CD1c-positive myeloid dendritic cell (primary cell): ENCODE measurements around the gene CLSTN1.
"Not testable (repeated sequence)": the region's sequence is repeated elsewhere in the genome, so short reads cannot be mapped to it uniquely, and the experiment has no call there.

Source experiments
- DNase-seq: peaks from one replicate; pipeline ENCODE4 v3.0.0-alpha.2; 2016; ENCODE audit errors: extremely low spot score

The CLSTN1 gene

DNA sequence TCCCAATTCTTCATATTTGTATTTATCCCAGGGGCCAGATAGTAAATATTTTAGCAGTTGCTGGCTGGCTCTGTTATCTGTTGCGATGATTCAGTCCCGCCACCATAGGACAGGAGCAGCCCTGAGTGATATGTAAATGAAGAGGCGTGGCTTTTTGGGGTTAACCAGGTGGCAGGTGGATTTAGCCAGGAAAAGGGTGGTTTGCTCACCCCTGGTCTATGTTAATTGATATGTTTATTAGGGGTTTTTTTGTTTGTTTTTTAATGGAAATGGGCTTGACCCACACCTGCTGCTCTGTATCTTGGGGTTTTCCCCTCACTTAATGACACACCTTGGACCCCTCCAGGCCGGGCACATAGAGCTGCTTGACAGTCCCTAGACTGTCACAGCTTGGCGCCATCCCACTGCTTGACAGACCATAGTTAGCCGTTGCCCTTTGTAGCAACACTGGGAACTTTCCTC lies 109.5 kb downstream of the CLSTN1 start:
- no peak for DNase-seq

DNA sequence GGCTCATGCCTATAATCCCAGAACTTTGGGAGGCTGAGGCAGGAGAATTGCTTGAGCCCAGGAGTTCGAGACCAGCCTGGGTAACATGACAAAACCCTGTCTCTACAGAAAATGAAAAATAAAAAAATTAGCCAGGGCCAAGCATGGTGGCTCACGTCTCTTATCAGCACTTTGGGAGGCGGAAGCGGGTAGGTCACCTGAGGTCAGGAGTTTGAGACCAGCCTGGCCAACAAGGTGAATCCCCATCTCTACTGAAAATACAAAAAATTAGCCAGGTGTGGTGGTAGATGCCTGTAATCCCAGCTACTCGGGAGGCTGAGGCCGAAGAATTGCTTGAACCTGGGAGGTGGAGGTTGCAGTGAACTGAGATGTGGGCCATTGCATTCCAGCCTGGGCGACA lies 111.0 kb downstream of the CLSTN1 start:
- not testable (repeated sequence) for DNase-seq

DNA sequence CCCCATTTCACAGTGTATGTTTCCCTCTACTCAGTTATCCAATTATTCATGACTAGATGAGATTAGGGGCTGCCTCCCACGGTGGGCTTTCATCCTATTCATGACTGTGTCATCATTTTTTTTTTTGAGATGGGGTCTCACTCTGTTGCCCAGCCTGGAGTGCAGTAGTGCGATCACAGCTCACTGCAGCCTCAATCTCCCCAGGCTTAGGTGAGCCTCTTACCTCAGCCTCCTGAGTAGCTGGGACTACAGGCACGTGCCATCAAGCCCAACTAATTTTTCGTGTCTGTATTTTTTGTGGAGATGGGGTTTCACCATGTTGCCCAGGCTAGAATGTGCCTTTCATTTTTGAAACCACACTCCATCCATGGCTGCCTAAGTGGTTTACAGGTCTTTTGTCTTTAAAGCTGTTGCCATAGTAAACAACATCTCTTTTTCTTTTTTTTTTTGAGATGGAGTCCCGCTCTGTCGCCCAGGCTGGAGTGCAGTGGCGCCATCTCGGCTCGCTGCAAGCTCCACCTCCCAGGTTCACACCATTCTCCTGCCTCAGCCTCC lies 112.2 kb downstream of the CLSTN1 start:
- DNase-seq = no peak

DNA sequence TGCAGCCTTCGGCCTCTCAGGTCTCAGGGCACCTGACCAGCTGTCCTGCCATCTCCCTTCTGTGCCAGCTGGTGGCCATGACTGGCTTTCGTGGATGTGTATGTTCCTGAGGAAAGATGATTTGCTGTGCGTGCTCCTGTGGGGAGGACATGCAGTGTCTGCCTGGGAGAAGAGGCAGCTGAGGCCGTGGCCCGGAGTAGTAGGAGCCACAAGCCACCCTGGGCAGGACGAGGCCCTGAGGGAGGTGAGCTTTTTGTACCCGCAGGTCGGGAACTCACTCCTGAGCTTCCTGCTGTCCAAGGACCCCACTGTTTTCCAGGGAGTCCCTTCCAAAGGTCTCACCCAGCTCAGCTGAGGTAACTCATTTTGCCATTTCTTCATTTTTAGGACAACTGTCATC lies 113.7 kb downstream of the CLSTN1 start:
- DNase-seq = no peak

DNA sequence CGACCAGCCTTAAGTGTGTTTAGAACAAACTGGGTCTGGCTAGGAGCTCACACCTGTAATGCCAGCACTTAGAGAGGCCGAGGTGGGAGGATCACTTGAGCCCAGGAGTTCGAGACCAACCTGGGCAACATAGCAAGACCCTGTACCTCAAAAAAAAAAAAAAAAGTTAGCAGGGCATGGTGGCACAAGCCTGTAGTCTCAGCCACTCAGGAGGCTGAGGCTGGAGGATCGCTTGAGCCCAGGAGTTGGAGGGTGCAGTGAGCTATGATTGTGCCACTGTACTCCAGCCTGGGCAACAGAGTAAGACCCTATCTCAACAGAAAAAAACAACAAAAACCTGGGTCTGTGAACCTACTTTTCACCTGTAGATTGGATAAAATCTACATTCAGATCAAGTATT lies 117.6 kb downstream of the CLSTN1 start:
- no peak for DNase-seq

DNA sequence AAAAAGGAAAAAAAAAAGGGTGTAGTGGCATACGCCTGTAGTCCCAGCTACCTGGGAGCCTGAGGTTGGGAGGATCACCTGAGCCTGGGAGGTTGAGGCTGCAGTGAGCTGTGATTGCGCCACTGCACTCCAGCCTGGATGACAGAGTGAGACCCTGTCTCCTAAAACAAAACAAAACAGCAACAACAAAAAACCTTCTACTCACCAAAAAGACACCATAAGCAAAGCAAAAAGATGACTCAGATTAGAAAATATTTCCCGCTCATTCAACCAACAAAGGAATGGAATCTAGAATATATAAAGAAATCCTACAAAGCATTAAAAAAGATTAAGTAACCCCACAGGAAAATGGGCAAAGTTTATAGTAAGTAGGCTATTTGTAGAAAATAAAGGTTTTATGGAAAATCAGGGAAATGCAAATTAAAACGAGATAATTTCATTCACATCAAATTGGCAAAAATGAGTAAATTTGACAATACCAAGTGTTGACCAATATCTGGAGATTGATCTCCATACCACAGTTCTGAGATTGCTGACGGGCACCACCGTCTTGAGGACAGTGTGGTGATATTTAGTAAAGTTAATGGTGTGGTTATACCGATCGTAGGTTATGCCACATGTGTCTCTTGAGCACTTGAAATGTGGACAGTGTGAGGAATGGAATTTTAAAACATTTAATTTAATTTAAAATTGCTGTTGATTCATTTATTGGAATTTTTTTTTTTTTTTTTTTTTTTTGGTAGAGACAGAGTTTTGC lies 118.2 kb downstream of the CLSTN1 start:
- no peak for DNase-seq

DNA sequence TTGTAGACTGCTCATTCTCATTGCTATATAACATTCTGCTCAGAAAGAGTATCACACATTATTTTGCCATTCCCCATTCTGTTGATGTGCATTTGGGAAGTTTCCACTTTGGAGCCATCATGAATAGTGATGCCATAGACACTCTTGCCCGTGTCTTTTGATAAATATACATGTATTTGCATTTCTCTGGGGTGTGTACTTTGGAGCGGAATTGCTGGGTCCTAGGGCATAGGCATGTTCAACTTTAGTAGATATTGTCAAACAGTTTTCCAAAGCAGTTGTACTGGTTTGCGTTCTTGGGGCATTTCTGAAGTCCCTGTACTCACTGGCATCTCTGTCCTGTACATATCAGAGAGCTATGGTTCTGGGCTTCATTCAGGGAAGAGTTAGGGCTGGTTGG lies 120.1 kb downstream of the CLSTN1 start:
- no peak for DNase-seq

DNA sequence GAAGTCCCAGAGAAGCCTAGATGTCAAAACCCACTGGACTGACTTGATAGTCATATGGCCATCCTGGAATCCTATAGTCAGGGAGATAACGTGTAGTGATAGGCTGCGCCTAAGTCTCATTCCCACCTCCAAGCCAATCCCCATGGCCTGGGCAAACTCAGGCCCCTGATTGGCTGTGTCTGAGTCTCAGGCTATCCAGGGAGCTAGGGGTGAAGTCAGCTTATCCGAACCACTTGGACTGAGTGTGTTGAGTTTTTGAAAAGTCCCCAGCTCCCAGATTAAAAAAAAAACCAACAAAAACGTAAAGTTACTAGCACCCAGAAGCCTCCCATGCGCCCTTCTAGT lies 120.6 kb downstream of the CLSTN1 start:
- no peak for DNase-seq

DNA sequence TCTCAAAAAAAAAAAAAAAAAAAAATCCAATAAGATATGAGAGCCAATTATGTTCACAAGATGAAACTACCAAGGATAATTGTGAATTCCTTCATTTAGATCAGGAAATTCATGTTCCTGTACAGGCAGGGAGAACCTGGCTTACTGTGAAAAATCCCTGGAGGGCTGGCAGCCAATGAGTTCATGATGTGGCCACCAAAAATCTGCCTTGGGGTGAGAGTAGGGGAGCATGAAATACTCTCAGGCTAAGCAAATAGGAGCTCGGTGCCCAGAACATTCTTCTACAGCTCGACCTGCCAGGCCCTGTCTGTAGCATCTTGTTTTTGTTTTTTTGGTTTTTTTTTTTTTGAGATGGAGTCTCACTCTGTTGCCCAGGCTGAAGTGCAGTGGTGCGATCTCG lies 122.1 kb downstream of the CLSTN1 start:
- no peak for DNase-seq

DNA sequence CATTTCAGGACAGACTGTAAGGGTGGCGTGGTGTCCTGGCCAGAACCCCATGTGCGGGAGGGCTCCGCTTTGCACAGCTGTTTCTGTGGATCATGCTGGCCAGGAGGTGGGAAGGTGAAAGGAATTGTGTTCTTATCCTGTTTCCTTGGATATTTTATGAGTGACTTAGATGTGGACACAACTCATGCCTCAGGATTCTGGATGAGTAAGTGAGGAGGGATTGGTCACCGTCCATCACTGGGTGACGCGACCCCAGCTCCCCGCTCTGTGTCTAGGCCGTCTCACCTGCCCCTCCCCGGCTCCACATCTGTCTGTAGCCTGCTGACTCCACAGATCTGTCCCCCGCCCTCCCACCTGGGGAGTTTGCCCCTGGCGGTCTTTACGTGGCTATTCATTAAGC lies 123.4 kb downstream of the CLSTN1 start:
- DNase-seq = no peak

DNA sequence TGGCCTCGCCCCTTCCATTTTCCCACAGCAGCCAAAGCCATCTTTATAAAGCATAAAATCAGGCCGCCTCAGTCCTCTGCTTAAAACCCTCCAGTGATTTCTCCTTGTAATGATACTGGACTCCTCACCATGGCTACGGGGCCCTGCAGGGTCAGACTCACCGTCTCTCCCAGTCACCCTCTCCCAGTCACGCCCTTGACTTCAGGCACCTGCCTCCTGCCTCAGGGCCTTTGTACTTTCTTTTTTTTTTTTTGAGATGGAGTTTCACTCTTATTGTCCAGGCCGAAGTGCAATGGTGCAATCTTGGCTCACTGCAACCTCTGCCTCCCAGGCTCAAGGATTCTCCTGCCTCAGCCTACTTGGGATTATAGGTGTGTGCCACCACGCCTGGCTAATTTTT lies 124.4 kb downstream of the CLSTN1 start:
- no peak for DNase-seq

DNA sequence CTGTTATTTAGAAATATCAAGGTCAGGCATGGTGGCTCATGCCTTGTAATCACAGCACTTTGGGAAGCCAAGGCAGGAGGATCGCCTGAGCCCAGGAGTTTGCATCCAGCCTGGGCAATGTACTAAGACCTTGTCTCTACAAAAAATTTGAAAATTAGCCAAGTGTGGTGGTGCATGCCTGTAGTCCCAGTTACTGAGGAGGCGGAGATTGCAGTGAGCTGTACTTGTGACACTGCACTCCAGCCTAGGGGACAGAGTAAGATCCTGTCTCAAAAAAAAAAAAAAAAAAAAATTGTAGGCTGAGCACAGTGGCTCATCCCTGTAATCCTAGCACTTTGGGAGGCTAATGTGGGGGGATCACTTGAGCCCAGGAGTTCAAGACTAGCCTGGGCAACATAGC lies 127.0 kb downstream of the CLSTN1 start:
- DNase-seq = no peak

DNA sequence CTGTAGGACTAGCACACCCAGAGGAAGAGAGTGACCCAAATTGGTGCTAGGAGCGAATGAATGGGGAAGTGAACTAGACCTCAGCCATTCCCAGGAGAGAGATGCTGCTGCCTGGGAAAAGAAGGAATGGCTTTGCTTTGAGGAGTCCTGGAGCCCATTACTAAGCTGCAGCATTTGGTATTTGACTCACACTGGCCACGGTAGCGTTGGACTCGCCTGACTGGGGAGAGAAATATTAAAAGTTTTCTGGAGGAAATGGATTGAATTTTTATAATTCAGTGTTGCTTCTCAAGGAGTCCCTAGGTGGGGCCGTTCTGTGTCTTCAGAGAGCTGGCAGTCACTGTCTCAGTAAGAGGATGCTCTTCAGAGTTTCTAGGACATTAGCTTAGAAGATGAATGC lies 132.1 kb downstream of the CLSTN1 start:
- no peak for DNase-seq

DNA sequence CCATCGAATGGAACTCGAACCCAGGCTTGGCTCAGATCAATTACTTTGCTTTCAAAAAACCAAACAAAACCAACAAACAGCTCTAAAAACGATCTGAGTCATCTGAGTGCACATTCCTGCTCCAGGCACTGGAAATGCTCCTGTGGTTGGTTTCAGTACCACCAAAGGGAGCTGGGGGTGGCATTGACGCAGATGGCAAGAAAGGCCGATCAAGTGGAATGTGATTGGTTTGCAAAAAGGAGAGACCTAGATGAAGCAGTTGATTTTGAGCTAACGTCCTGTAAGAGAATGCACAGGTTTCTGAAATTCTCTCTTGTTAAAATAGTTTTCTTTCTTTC lies 132.7 kb downstream of the CLSTN1 start:
- no peak for DNase-seq

DNA sequence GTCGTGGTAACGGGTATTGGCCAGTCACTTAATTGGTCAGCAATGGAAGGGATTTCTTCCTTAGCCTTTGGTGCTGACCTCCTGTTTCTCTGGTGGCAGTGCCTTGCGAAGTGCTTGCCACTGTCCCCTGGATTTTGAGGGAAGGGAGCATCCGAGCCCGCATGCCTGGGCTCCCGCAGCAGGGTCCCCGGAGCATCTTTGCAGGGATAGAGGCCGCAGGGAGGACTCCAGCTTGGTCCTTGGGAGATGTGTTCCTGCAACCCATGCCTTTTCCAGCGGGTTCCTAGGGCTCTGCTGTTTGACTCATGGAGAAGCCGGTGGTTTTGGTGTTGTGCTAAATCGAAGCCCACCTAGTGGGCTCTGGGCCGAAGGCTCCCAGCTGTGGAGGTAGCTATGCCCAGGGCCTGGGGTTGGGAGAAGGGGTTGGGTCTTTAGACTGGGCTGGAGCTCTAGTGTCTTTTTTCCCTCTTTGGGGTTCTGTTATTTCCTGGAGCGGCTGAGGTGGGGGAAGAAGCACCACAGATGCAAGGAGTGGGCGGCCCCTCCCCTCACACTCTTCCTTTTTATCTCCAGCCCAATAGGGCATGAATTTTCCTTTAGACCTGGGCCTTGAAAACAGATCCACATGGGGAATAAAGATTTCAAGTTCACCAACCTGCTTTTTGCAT lies 133.2 kb downstream of the CLSTN1 start:
- DNase-seq = peak; percentile 37

DNA sequence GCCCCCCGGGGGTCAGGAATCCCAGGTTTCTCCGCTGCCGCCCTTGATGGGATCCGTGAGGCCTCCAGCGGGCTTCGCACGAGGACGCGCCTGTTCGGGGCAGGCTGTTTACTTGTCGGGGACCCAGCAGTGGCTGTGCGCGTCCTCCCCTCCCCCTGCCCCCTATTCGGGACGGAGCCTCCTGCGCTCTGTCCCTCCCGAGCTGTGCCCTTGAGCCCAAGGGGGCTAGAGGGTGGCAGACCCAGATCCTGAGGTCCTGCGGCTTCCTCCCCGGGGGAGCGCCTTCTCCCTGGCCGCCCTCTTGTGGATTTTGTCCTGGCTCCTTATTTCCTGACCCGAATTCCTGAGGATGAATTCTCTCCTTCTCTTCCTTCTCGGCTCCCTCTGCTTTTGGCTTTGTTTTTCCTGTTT lies 133.8 kb downstream of the CLSTN1 start:
- DNase-seq = no peak

DNA sequence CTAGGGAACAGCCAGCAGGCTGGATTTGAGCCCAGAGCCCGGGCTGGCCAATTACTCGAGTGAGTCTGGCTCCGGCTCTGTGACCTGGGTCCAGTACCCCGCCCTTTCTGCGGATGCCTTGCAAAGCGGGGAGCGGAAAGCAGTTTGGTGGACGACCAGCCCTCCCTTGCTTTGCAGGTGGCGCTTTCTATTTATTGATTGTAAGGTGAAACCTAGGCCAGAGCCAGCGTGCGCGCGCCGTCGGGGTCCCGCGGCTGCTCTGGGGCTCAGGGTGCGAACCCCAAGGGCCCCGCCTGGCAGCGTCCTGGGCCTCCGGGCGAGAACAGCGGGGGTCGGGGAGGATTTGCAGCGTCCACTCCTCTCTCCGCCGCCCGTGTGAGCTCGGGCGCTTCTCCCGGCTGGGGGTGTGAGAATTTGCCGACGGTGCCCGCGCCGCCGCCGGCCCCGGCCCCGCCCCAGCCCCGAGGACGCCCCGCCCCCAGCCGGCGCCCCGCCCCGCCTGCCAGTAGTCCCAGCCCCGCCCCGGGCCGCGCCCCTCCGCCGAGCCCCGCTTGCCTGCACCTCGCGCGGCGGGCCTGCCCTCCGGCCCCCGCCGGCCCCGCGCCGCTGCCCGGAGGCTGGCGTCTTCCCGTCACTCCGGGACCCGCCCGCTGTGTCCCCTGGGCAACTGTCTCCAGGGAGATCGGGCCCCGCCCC lies 134.6 kb downstream of the CLSTN1 start:
- peak; percentile 76 for DNase-seq

DNA sequence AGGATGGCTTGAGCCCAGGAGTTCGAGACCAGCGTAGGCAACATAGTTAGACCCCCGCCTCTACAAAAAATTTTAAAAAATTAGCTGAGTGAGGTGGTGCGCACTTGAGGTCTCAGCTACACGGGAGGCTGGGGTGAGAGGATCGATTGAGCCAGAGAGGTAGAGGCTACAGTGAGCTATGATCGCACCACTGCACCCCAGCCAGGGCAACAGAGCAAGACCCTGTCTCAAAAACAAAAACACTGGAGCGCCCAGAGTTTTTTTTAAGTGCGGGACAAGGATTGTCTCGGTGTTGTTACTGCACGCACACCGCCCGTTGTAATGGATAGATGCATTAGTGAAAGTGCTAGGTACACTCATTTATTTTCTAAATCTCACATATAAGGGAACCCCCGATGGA lies 135.2 kb downstream of the CLSTN1 start:
- no peak for DNase-seq

DNA sequence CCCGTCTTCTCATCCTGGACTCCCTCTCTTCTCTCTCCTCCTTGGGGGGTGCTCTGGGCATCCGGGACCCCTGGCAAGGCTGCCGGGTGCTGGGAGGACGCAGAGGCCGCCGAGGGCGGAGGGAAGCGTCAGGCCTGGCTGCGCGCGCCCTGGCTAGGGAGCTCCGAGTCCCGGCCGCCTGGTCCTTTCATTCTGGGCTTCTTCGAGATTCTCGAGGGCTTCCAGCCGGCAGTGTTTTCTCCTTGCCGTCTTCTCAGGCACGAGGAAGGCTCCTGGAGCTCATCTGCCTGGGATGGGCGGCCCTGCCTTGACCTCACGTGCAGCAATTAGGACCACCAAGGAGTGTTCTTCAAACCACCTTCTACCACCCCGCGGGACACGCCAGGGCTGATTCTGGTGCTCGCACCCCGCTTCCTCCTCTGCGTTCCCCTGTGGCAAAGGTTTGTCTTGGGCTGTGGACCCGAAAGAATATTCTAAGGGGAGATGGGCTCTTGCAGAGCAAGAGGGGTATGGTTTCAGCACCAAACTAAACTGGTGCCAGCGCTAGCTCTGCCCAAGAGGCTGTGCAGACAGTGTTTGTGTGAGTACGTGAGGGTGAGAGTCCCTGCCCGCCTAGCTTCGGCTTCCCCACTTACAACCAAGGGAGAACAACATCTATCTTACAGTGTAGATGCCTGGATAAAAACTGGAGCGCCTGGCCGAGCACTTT lies 135.7 kb downstream of the CLSTN1 start:
- DNase-seq = no peak

DNA sequence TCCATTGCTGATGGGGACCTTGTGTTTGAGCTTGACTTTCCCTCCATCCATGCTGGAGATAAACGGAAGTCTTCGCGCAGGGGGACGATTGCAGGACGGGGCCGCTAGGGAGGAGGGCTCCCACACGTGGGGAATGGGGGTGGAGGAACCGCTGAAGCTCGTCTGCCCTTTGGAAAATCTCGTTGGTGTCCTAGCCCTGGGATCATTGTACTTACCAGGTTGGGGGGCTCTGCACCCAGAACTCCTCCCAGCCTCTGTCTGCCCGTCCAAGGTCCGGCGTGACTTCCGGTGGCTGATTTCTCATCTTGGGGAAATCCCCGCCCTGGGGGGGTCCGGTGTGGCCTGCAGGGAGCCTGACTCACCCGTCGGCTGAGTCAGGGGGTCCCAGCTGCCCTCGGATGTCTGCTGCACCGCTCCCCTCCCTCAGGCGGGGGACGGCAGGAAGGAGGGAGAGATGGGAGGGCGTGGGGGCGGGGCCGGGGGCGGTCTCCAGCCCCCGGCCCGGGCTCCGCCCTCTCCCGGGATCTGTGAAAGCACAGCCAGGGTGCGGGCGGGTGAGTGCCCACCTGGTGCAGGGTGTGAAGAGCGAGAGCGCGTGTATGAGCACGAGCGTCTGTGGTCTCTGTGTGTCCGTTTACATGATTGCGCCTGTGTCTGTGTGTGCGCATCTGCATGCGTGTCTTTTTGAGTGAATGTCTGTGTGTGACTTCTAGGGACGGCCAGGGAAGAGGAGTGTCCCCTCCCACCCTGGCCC lies 136.5 kb downstream of the CLSTN1 start:
- peak; percentile 63 for DNase-seq

DNA sequence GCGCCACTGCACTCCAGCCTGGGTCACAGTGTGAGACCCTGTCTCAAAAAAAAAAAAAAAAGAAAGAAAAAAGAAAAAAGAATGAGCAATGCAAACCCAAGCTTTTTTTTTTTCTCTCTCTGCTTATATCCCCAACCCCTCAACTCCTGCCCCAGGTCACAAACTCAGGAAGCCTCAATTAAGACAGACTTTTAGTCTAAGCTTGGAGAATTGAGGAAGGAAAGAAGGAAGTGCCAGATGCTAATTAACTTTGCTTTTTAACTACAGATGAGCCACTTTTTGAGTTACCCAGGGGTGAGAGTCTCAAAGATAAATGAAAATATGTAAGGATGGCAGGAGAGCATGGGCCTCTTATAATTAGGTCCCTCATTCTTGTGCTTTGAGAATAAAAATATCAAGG lies 139.0 kb downstream of the CLSTN1 start:
- no peak for DNase-seq

DNA sequence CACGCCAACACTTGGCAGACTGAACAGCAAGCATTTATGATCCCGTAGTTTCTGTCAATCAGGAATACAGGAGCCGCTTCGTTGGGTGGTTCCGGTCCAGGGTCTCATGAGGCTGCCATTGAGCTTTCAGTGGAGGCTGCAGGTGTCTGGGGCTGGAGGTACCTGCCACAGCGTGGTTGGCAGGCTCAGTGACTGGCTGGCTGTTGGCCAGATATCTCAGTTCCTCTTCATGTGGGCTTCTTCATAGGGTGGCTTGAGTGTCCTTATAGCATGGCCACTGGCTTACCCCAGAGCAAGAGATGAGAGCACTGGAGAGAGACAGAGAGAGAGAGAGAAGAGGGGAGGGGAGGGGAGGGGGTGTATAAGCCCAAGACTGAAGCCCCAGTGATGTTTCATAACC lies 142.9 kb downstream of the CLSTN1 start:
- no peak for DNase-seq
